ENCODE measurements around the gene FFAR3.

- TF ChIP-seq REST (IDR thresholded peaks at IDR 0.05; ENCODE audit: insufficient replicate concordance, low read depth) (no peak), POLR2AphosphoS5 (IDR thresholded peaks at IDR 0.05; ENCODE audit: low read depth) (no peak)
Observed at GRCh38 chr19:35311901-35312665, 46.2 kb upstream of the FFAR3 start.
